Right lobe of liver (tissue), 6 donors: ENCODE measurements around the gene NYAP1. TPM values are rescaled to one million over a fixed set of nuclear protein-coding genes. Genes with fewer than 3 reads are reported as not detected.

Source experiments
- ATAC-seq, 4 donors: fragments of 200-7000 bp; cut with Tn5 transposase; one replicate each; pipeline ENCODE4 v1.9.1; 2020; ENCODE audit warnings: mild to moderate bottlenecking in 4 of 4, moderate library complexity in 4 of 4
- DNase-seq, 3 donors: peaks; one replicate each; pipeline ENCODE4 v3.0.0-alpha.2; 2020
- H3K27ac ChIP-seq, 3 donors: fragments of 200-600 bp; one replicate each; pipeline ENCODE4 v1.8.0; 2022
- H3K27me3 ChIP-seq, 2 donors: fragments of 200-600 bp; one replicate each; pipeline ENCODE4 v1.8.0; 2022
- H3K36me3 ChIP-seq, 4 donors: fragments of 200-600 bp; sonication (generic) in 1 of 4; one replicate each; pipeline versions ENCODE4 v1.5.1 to v1.8.0; 2017 to 2022; ENCODE audit warnings: control low read depth in 1 of 4
- H3K4me1 ChIP-seq, 4 donors: fragments of 200-600 bp; sonication (generic) in 1 of 4; one replicate each; pipeline versions ENCODE4 v1.5.1 to v1.8.0; 2017 to 2022; ENCODE audit warnings: control low read depth in 1 of 4
- H3K4me3 ChIP-seq, 3 donors: fragments of 200-600 bp; one replicate each; pipeline ENCODE4 v1.8.0; 2022
- H3K9me3 ChIP-seq, 4 donors: fragments of 200-600 bp; sonication (generic) in 1 of 4; one replicate each; pipeline versions ENCODE4 v1.5.1 to v1.8.0; 2017 to 2022; ENCODE audit warnings: control low read depth in 1 of 4
- POLR2A ChIP-seq: fragments of 450-650 bp; IDR thresholded peaks from one replicate; pipeline ENCODE4 v1.6.1; 2017; ENCODE audit warnings: antibody characterized with exemption, mild to moderate bottlenecking
- WGBS: methylation state at CpG from one replicate; pipeline ENCODE4 v1.1.6; 2018; ENCODE audit warnings: low coverage, low lambda C conversion rate; ENCODE audit not compliant: insufficient coverage; ENCODE audit errors: missing lambda C conversion rate; 5-methylcytosine and 5-hydroxymethylcytosine counted together
- intact Hi-C, 2 donors: fragments of 100-400 bp; cut with DNase I; formaldehyde crosslinking; loops; one replicate each; pipeline versions ENCODE4 v1.11.2 to v1.14.1; 2022
- total RNA-seq, 6 experiments: library from RNA; depleted of rRNA in 2 of 6; stranded (reverse); fragments of >200 nt in 2 of 6; fragmentation: NEBNext Ultra II Directional in 3 of 6; extraction: Animal tissue kit (Norgen Biotek cat#: 25700) in 3 of 6; gene quantifications; one replicate each; pipeline versions ENCODE4 v1.1.0 to v1.2.4, GENCODE V29; 2016 to 2023
- TF ChIP-seq, protein P1 (sequence below), 4 donors: fragments of 200-600 bp in 3 of 4; fragments of 450-650 bp in 1 of 4; IDR thresholded peaks; one replicate each; pipeline versions ENCODE4 v1.5.1 to v1.8.0; 2016 to 2022; ENCODE audit warnings: antibody characterized with exemption in 4 of 4, mild to moderate bottlenecking in 2 of 4
- donor health status: DM: no; HTN: yes; CAD: no.
- donor health status: DM: no; HTN: no; CAD: no.
- donor health status: DM: no; HTN: no; CAD: no.
- donor health status: DM: no; HTN: yes; CAD: no.
- donor health status: DM: no; HTN: yes; CAD: no.

NYAP1 gene
- total RNA-seq, 6 experiments from 2014 or later: 0.06 to 0.74 (median 0.32) TPM

DNA sequence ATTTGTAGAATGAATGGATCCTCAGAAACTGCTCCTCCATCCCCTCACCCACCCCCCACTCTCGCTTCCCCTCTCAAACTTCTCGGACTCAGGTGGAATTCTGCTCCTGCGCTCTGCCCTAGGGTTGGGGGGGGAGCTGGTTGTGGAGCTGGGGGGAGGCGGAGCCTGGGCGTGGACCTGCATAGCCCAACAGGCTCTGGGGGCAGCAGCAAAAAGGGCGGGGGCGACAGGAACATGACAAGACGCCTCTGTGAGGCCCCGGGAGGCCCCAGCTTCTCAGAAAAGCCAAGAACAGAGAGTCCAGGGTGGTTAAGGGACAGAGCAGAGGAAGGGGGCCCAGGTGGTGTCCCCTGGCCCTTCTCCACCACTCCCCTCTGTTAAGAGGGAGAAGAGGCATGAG lies 8.2 kb upstream of the NYAP1 start:
- Histone ChIP-seq H3K36me3 (peaks cover 0 to 12% (median 4%) of the 10 kb centered on the region in 4 donors), H3K4me3 (no peak overlapping the region), H3K9me3 (no peaks in the 10 kb centered on the region), H3K4me1 (peaks cover 0 to 13% (median 3%) of the 10 kb centered on the region in 4 donors), H3K27me3 (no peaks in the 10 kb centered on the region), H3K27ac (no peak overlapping the region)
- intact Hi-C loops: loop anchor here (5.0 to 10.0 kb wide), 2 partner anchors 87 to 209 kb away; no protein-coding TSS in a partner anchor
- 20% methylated on average over 1 of the region's 9 CpGs for WGBS
- no peak for ATAC-seq
- TF ChIP-seq POLR2A: no peak
- TF ChIP-seq, protein P1, sequence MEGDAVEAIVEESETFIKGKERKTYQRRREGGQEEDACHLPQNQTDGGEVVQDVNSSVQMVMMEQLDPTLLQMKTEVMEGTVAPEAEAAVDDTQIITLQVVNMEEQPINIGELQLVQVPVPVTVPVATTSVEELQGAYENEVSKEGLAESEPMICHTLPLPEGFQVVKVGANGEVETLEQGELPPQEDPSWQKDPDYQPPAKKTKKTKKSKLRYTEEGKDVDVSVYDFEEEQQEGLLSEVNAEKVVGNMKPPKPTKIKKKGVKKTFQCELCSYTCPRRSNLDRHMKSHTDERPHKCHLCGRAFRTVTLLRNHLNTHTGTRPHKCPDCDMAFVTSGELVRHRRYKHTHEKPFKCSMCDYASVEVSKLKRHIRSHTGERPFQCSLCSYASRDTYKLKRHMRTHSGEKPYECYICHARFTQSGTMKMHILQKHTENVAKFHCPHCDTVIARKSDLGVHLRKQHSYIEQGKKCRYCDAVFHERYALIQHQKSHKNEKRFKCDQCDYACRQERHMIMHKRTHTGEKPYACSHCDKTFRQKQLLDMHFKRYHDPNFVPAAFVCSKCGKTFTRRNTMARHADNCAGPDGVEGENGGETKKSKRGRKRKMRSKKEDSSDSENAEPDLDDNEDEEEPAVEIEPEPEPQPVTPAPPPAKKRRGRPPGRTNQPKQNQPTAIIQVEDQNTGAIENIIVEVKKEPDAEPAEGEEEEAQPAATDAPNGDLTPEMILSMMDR (IDR thresholded peaks at IDR 0.05): no peak
- DNase-seq: no peak

DNA sequence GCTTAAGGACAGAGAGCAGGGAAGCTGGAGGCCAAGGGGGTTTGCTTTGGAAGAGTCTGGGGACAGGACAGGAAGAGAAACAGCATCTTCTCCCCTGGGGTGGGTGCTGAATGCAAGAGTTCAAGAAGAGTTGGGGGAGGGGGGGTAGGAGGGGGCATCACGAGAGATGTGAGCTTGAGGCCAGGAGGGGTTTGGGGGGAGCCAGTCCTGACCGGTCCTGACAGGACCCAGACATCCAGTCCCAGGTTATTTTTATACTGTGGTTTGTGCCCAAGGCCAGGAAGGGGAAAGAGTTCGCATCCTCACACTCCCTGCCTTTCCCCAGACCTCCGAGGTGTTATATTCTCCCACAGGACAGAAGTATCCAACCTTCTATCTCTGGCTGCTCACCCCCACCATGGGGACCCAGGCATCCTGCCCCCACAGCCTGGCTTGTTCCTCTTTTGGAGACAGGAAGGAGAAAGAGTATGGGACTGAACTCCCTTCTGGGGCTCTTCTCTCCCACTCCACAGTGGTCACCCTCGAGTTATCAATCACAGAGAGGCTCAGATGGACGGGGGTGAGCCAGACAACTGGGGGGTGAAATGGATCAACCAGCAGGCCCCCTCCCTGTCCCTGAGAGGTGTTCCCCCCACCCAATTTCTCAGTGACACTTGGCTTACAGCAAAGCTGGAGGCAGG lies 7.5 kb upstream of the NYAP1 start:
- Histone ChIP-seq H3K4me1 (peaks cover 0 to 13% (median 3%) of the 10 kb centered on the region in 4 donors), H3K9me3 (no peaks in the 10 kb centered on the region), H3K27me3 (no peaks in the 10 kb centered on the region), H3K27ac (no peak overlapping the region), H3K4me3 (peak overlapping the region in 1 of 3 donors; percentile 32), H3K36me3 (peaks cover 0 to 12% (median 4%) of the 10 kb centered on the region in 4 donors)
- no peak for ATAC-seq
- WGBS: 39% methylated on average over 5 of the region's 6 CpGs
- intact Hi-C loops: loop anchor here (5.0 to 10.0 kb wide), 2 partner anchors 86 to 209 kb away; no protein-coding TSS in a partner anchor
- TF ChIP-seq, protein P1 (IDR thresholded peaks at IDR 0.05): no peak
- TF ChIP-seq POLR2A: no peak
- no peak for DNase-seq

DNA sequence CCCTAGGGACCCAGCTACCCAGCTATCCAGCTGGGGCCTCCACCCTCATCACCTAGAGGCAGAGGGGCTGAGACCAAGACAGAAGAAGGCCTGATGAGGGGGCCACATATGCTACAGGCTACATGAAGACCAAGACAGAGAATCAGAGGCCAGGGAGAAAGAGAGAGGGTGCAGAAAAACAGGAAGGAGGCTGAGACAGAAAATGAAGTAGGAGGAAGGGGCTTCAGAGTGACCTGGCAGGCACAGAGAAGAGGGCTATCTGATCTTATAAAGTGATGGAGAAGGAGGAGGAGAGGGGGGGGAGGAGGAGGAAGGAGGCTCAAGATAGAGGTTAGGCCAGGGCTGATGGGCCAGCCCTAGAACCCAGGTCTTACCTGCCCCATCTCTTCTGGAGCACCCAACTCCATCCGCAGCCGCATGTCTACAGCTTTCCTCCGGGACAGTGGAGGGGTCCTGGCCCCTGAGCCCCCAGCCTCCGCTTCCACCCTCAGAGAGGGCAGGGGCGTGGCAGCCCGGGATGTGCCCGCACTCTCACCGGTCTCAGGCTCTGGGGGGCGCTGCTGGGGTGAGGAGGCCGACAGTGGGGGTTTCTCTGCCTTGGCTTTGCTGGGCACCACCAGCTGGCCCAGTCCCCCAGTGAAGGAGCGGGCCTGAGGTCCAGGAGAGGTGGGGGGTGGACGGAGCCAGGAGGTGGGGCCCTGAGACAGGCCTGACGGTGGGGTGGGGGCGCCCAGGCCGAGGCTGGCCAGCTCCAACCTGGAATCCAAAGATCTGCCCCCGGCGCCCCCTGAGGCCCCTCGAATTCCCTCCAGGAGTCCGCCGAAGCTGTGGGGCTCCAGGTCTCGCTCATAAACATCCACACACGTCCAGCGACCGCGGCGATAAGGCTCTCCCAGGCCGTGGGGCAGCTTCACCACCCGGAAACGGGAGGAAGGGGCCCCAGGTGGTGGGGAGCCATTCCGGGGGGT lies 6.5 kb upstream of the NYAP1 start:
- no peak for TF ChIP-seq POLR2A
- TF ChIP-seq, protein P1 (IDR thresholded peaks at IDR 0.05): peak in 1 of 4 donors; percentile 6
- intact Hi-C loops: loop anchor here (5.0 to 10.0 kb wide), 2 partner anchors 85 to 208 kb away; no protein-coding TSS in a partner anchor
- Histone ChIP-seq H3K27ac (peak overlapping the region in 2 of 3 donors; percentile 15 to 47), H3K36me3 (peaks cover 0 to 12% (median 4%) of the 10 kb centered on the region in 4 donors), H3K9me3 (no peaks in the 10 kb centered on the region), H3K4me1 (peaks cover 0 to 13% (median 3%) of the 10 kb centered on the region in 4 donors), H3K4me3 (peak overlapping the region; percentile 32 to 96 (median 77)), H3K27me3 (no peaks in the 10 kb centered on the region)
- 40% methylated on average over 2 of the region's 30 CpGs for WGBS
- no peak for DNase-seq
- ATAC-seq: no peak

DNA sequence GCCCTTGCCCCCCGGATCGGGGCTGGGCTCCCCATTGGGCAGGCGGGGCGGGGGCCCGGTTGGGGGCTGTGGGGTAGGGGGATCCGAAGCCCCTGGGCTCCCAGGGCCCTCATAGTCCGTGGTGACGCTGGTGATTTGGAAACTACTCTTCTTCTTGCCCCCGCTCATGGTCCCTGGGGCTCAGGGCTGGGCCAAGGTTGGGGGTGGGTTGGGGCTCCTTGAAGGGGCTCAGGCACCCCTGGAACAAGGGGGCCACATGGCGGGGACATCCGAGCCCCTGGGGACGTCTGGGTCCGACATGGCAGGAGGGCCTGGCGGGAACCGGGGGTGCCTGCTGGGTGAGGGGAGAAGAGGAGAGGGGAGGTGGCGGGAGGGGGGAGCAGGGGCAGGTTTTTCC lies 5.9 kb upstream of the NYAP1 start:
- 43% methylated on average over 6 of the region's 16 CpGs for WGBS
- TF ChIP-seq POLR2A: no peak
- TF ChIP-seq, protein P1 (IDR thresholded peaks at IDR 0.05): no peak
- peaks cover 0 to 12% (median 4%) of the 10 kb centered on the region in 4 donors for H3K36me3 ChIP-seq
- DNase-seq (no peak), ATAC-seq (no peak)
- H3K9me3 ChIP-seq: no peaks in the 10 kb centered on the region
- peaks cover 0 to 20% (median 3%) of the 10 kb centered on the region in 4 donors for H3K4me1 ChIP-seq
- H3K27me3 ChIP-seq: no peaks in the 10 kb centered on the region
- intact Hi-C loops: loop anchor here (5.0 to 10.0 kb wide), 2 partner anchors 84 to 207 kb away; no protein-coding TSS in a partner anchor
- H3K4me3 ChIP-seq: peak overlapping the region; percentile 32 to 96 (median 77)
- H3K27ac ChIP-seq: peak overlapping the region in 2 of 3 donors; percentile 15 to 47
